Gastroesophageal sphincter (tissue), 3 donors: ENCODE data around the gene OR2B2.

ENCODE experiments used
- POLR2A ChIP-seq, 2 donors: fragments of 450-650 bp; IDR thresholded peaks; one replicate each; pipeline ENCODE4 v1.6.1; 2017; ENCODE audit warnings: antibody characterized with exemption in 2 of 2, mild to moderate bottlenecking in 2 of 2, moderate library complexity in 1 of 2
- TF ChIP-seq, protein P1 (sequence below), 4 experiments: fragments of 200-600 bp in 2 of 4; fragments of 450-650 bp in 2 of 4; sonication (generic) in 1 of 4; IDR thresholded peaks; one replicate each; pipeline ENCODE4 v1.5.1; 2017 to 2019; ENCODE audit warnings: antibody characterized with exemption in 4 of 4, mild to moderate bottlenecking in 2 of 4, moderate library complexity in 2 of 4

DNA sequence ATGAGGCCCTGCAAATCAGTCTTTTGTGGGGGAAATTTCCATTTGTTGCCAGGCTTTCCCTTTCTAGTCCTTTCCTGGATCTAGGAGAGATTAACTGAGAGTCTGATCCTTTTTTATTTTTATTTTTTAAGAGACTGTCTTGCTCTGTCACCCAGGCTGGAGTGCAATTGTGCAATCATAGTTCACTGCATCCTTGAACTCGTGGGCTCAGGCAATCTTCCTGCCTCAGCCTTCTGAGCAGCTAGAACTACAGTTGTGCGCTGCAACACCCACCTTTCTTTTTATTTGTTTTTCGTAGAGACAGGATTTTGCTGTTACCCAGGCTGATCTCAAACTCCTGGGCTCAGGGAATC, 22.9 kb downstream of the OR2B2 start:
- TF ChIP-seq, protein P1, sequence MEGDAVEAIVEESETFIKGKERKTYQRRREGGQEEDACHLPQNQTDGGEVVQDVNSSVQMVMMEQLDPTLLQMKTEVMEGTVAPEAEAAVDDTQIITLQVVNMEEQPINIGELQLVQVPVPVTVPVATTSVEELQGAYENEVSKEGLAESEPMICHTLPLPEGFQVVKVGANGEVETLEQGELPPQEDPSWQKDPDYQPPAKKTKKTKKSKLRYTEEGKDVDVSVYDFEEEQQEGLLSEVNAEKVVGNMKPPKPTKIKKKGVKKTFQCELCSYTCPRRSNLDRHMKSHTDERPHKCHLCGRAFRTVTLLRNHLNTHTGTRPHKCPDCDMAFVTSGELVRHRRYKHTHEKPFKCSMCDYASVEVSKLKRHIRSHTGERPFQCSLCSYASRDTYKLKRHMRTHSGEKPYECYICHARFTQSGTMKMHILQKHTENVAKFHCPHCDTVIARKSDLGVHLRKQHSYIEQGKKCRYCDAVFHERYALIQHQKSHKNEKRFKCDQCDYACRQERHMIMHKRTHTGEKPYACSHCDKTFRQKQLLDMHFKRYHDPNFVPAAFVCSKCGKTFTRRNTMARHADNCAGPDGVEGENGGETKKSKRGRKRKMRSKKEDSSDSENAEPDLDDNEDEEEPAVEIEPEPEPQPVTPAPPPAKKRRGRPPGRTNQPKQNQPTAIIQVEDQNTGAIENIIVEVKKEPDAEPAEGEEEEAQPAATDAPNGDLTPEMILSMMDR (IDR thresholded peaks at IDR 0.05), result no peak
- no peak for TF ChIP-seq POLR2A (IDR thresholded peaks at IDR 0.05)
